ENCODE results near the gene PPP6R3. TPM values are rescaled to one million over a fixed set of nuclear protein-coding genes. Genes with fewer than 3 reads are reported as not detected.
A peak's percentile ranks its signal among the peaks of the same experiment; 100 is the strongest.
"Not testable (repeated sequence)": the region's sequence is repeated elsewhere in the genome, so short reads cannot be mapped to it uniquely, and the experiment has no call there.

Gene PPP6R3
- total RNA-seq, 4 donors from 2014 or later = 238 to 334 (median 268) TPM

GRCh38 chr11:68470304-68470811, 9.8 kb downstream of the PPP6R3 start:
- 84 to 89% methylated on average over 4 of the region's 4 CpGs for WGBS, 2 donors
- TF ChIP-seq, protein P1, sequence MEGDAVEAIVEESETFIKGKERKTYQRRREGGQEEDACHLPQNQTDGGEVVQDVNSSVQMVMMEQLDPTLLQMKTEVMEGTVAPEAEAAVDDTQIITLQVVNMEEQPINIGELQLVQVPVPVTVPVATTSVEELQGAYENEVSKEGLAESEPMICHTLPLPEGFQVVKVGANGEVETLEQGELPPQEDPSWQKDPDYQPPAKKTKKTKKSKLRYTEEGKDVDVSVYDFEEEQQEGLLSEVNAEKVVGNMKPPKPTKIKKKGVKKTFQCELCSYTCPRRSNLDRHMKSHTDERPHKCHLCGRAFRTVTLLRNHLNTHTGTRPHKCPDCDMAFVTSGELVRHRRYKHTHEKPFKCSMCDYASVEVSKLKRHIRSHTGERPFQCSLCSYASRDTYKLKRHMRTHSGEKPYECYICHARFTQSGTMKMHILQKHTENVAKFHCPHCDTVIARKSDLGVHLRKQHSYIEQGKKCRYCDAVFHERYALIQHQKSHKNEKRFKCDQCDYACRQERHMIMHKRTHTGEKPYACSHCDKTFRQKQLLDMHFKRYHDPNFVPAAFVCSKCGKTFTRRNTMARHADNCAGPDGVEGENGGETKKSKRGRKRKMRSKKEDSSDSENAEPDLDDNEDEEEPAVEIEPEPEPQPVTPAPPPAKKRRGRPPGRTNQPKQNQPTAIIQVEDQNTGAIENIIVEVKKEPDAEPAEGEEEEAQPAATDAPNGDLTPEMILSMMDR (IDR thresholded peaks at IDR 0.05) = no peak
- TF ChIP-seq POLR2A (IDR thresholded peaks at IDR 0.05) = no peak
- H3K4me3 ChIP-seq (replicated peaks in 1 of 3) = no peak overlapping the region
- DNase-seq = no peak
- no peaks in the 10 kb centered on the region for H3K9me3 ChIP-seq
- no peaks in the 10 kb centered on the region for H3K27me3 ChIP-seq
- H3K27ac ChIP-seq = no peak overlapping the region
- intact Hi-C loops (cut with DNase I) = no loop called here
- H3K36me3 ChIP-seq = no peaks in the 10 kb centered on the region
- peaks cover 70 to 80% of the 10 kb centered on the region in 2 donors for H3K4me1 ChIP-seq

GRCh38 chr11:68471360-68472340, 11.1 kb downstream of the PPP6R3 start:
- H3K27me3 ChIP-seq = no peaks in the 10 kb centered on the region
- no peak for TF ChIP-seq POLR2A (IDR thresholded peaks at IDR 0.05)
- TF ChIP-seq, protein P1 (IDR thresholded peaks at IDR 0.05) = no peak
- H3K27ac ChIP-seq = no peak overlapping the region
- H3K9me3 ChIP-seq = no peaks in the 10 kb centered on the region
- intact Hi-C loops (cut with DNase I) = no loop called here
- H3K36me3 ChIP-seq = no peaks in the 10 kb centered on the region
- WGBS, 2 donors = 75 to 80% methylated on average over 17 of the region's 17 CpGs
- no peak for DNase-seq
- H3K4me3 ChIP-seq (replicated peaks in 1 of 3) = no peak overlapping the region
- H3K4me1 ChIP-seq = peaks cover 64 to 72% of the 10 kb centered on the region in 2 donors

DNA sequence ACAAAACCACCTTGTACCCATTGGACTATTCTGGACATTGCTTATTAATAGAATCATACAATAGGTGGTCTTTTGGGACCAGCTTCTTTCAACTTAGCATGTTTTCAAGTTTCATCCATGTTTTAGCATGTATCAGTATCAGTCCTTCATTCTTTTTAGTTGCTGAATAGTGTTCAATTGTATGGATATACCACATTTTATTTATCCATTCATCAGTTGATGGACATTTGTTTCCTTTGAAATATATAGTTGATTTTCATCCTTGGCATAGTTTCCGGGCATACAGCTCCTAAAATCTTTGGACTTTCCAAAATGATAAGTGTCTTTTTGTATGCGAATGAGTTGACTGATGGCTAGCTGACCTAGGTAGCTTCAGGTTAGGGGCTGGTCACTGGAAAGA, 12.2 kb downstream of the PPP6R3 start:
- WGBS, 2 donors = 94 to 99% methylated on average over 2 of the region's 2 CpGs
- intact Hi-C loops (cut with DNase I) = no loop called here

GRCh38 chr11:68473693-68474092, 13.1 kb downstream of the PPP6R3 start:
- H3K9me3 ChIP-seq = no peaks in the 10 kb centered on the region
- H3K27ac ChIP-seq = peak overlapping the region; percentile 56 to 70 (median 69)
- TF ChIP-seq, protein P1 (IDR thresholded peaks at IDR 0.05) = no peak
- TF ChIP-seq POLR2A (IDR thresholded peaks at IDR 0.05) = no peak
- intact Hi-C loops (cut with DNase I) = no loop called here
- no peaks in the 10 kb centered on the region for H3K36me3 ChIP-seq
- peaks cover 54 to 67% of the 10 kb centered on the region in 2 donors for H3K4me1 ChIP-seq
- no peak overlapping the region for H3K4me3 ChIP-seq (replicated peaks in 1 of 3)
- no peaks in the 10 kb centered on the region for H3K27me3 ChIP-seq
- 84 to 89% methylated on average over 1 of the region's 1 CpG for WGBS, 2 donors
- DNase-seq = no peak

More for the DNA sequence above, 12.2 kb downstream of the PPP6R3 start:
- Histone ChIP-seq H3K27ac (peak overlapping the region in 2 of 3 donors; percentile 56 to 70), H3K36me3 (no peaks in the 10 kb centered on the region), H3K4me3 (replicated peaks in 1 of 3) (no peak overlapping the region), H3K4me1 (peaks cover 63 to 76% of the 10 kb centered on the region in 2 donors), H3K9me3 (no peaks in the 10 kb centered on the region), H3K27me3 (no peaks in the 10 kb centered on the region)
- TF ChIP-seq, protein P1 (IDR thresholded peaks at IDR 0.05) = no peak
- no peak for TF ChIP-seq POLR2A (IDR thresholded peaks at IDR 0.05)
- no peak for DNase-seq

DNA sequence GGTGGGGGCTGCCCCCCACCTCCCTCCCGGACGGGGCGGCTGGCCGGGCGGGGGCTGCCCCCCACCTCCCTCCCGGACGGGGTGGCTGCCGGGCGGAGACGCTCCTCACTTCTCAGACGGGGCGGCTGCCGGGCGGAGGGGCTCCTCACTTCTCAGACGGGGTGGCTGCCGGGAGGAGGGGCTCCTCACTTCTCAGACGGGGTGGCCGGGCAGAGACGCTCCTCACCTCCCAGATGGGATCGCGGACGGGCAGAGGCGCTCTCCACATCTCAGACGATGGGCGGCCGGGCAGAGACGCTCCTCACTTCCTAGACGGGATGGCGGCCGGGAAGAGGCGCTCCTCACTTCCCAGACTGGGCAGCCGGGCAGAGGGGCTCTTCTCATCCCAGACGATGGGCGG, 15.1 kb downstream of the PPP6R3 start:
- H3K4me3 ChIP-seq (replicated peaks in 1 of 3); DNase-seq; H3K36me3 ChIP-seq; H3K27me3 ChIP-seq; H3K9me3 ChIP-seq; H3K27ac ChIP-seq; intact Hi-C loops (cut with DNase I): not testable (repeated sequence)
- 85% methylated on average over 8 of the region's 34 CpGs; no CpG with 5 or more reads in 1 of the 2 donors for WGBS, 2 donors
- H3K4me1 ChIP-seq = peaks cover 47 to 59% of the 10 kb centered on the region in 2 donors

Measured in thyroid gland (tissue), 4 donors.